GM18870 (cell line): ENCODE results near the gene CCDC106.

Source experiments
- ATAC-seq: cut with Tn5 transposase; IDR thresholded peaks from one replicate; pipeline ENCODE4 v1.9.1; 2021; ENCODE audit warnings: moderate library complexity; ENCODE audit not compliant: unreplicated experiment

The CCDC106 gene

GRCh38 chr19:55679343-55680257, 31.6 kb downstream of the CCDC106 start:
- ATAC-seq: no peak

GRCh38 chr19:55680339-55681130, 32.5 kb downstream of the CCDC106 start:
- no peak for ATAC-seq

GRCh38 chr19:55681131-55682092, 33.4 kb downstream of the CCDC106 start:
- no peak for ATAC-seq

- no peak for ATAC-seq
These were observed 35.6 kb downstream of the CCDC106 start for GRCh38 chr19:55683449-55684261.

GRCh38 chr19:55684946-55685681, 37.1 kb downstream of the CCDC106 start:
- no peak for ATAC-seq

- no peak for ATAC-seq
These were observed 37.8 kb downstream of the CCDC106 start for GRCh38 chr19:55685776-55686175.

- no peak for ATAC-seq
These were observed 38.5 kb downstream of the CCDC106 start for GRCh38 chr19:55686311-55687050.

- no peak for ATAC-seq
These were observed 39.5 kb downstream of the CCDC106 start for GRCh38 chr19:55687281-55688201.

GRCh38 chr19:55688422-55689218, 40.6 kb downstream of the CCDC106 start:
- no peak for ATAC-seq

GRCh38 chr19:55689411-55690108, 41.5 kb downstream of the CCDC106 start:
- no peak for ATAC-seq

GRCh38 chr19:55690109-55690768, 42.2 kb downstream of the CCDC106 start:
- no peak for ATAC-seq

- no peak for ATAC-seq
These were observed 42.9 kb downstream of the CCDC106 start for GRCh38 chr19:55690769-55691545.

GRCh38 chr19:55691561-55692481, 43.8 kb downstream of the CCDC106 start:
- no peak for ATAC-seq

GRCh38 chr19:55692681-55693081, 44.7 kb downstream of the CCDC106 start:
- no peak for ATAC-seq
